Stimulated activated naive CD8-positive, alpha-beta T cell treated with anti-CD3 and anti-CD28 coated beads, Interleukin-15, Interleukin-2, amounts not matched to agents 100 ng/mL and 50 ng/mL, for 24 hours (primary cell): ENCODE data around the gene AKAP1.

Experiments used
- H3K27ac Mint-ChIP-seq: one replicate; pipeline ENCODE4 v1.8.0; 2021; ENCODE audit warnings: mild to moderate bottlenecking, mixed read lengths
- H3K27me3 Mint-ChIP-seq: one replicate; pipeline ENCODE4 v1.8.0; 2021; ENCODE audit warnings: mixed read lengths
- H3K36me3 Mint-ChIP-seq: one replicate; pipeline ENCODE4 v1.8.0; 2021; ENCODE audit warnings: low read depth, mixed read lengths
- H3K4me1 Mint-ChIP-seq: one replicate; pipeline ENCODE4 v1.8.0; 2021; ENCODE audit warnings: low read depth, mixed read lengths
- H3K4me3 Mint-ChIP-seq: one replicate; pipeline ENCODE4 v1.8.0; 2021; ENCODE audit warnings: mild to moderate bottlenecking, mixed read lengths
- H3K9me3 Mint-ChIP-seq: one replicate; pipeline ENCODE4 v1.8.0; 2021; ENCODE audit warnings: mixed read lengths

The AKAP1 gene

GRCh38 chr17:57140316-57140715, 55.3 kb downstream of the AKAP1 start:
- H3K36me3 Mint-ChIP-seq, result no peaks in the 10 kb centered on the region
- no peak overlapping the region for H3K27ac Mint-ChIP-seq
- H3K4me1 Mint-ChIP-seq, result peaks cover 12% of the 10 kb centered on the region
- no peak overlapping the region for H3K4me3 Mint-ChIP-seq
- no peaks in the 10 kb centered on the region for H3K9me3 Mint-ChIP-seq
- no peaks in the 10 kb centered on the region for H3K27me3 Mint-ChIP-seq

GRCh38 chr17:57142925-57143324, 57.9 kb downstream of the AKAP1 start:
- H3K9me3 Mint-ChIP-seq, result no peaks in the 10 kb centered on the region
- H3K27me3 Mint-ChIP-seq, result no peaks in the 10 kb centered on the region
- no peaks in the 10 kb centered on the region for H3K4me1 Mint-ChIP-seq
- no peak overlapping the region for H3K4me3 Mint-ChIP-seq
- no peak overlapping the region for H3K27ac Mint-ChIP-seq
- no peaks in the 10 kb centered on the region for H3K36me3 Mint-ChIP-seq

GRCh38 chr17:57143361-57143760, 58.3 kb downstream of the AKAP1 start:
- Mint-ChIP-seq H3K9me3 (no peaks in the 10 kb centered on the region), H3K27me3 (no peaks in the 10 kb centered on the region), H3K36me3 (no peaks in the 10 kb centered on the region), H3K4me3 (no peak overlapping the region), H3K27ac (no peak overlapping the region), H3K4me1 (no peaks in the 10 kb centered on the region)

- Mint-ChIP-seq H3K4me1 (no peaks in the 10 kb centered on the region), H3K27ac (no peak overlapping the region), H3K9me3 (no peaks in the 10 kb centered on the region), H3K36me3 (no peaks in the 10 kb centered on the region), H3K4me3 (no peak overlapping the region), H3K27me3 (peaks cover under 1% of the 10 kb centered on the region)
Observed at GRCh38 chr17:57143919-57144318, 58.9 kb downstream of the AKAP1 start.

DNA sequence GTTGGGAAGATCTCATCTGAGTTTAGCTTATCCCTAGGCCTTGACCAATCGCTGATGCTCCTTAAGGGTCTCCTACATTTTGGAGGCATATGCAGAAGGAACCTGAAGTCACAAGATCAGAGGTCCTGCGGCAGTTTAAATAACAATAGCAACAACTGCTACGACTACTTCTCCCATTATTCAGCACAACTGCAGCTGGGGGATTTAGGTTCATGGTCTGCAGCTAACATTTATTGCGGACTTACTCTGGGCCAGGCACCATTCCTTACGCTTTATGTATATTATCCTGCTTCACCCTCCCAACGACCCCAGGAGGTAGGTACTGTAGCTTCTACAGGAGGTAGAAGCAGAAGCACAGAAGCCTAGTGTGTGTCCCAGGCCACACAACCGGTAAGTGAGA, 59.5 kb downstream of the AKAP1 start:
- Mint-ChIP-seq H3K4me3 (no peak overlapping the region), H3K4me1 (no peaks in the 10 kb centered on the region), H3K27ac (no peak overlapping the region), H3K36me3 (no peaks in the 10 kb centered on the region), H3K9me3 (no peaks in the 10 kb centered on the region), H3K27me3 (peaks cover 3% of the 10 kb centered on the region)

DNA sequence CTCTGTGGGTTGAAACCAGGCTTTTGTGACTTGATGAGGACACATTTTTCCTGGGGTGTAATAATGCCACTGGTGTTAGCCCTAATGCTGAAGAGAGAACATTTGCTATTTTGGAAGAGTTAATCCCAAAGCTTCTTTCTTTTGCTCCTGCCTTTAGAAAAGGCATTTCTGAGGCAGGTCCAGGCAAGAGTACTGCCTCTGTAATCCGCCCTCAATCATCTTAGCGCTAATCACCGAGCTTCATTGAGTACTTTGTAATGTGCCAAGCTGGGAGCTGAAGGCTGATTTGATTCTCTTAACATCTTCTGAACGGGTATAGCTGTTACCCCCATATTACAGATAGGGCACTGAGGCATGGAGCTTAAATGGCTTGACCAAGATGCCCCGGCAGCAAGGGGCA, 60.3 kb downstream of the AKAP1 start:
- no peaks in the 10 kb centered on the region for H3K36me3 Mint-ChIP-seq
- no peak overlapping the region for H3K4me3 Mint-ChIP-seq
- H3K27me3 Mint-ChIP-seq, result peaks cover 3% of the 10 kb centered on the region
- no peaks in the 10 kb centered on the region for H3K9me3 Mint-ChIP-seq
- H3K27ac Mint-ChIP-seq, result no peak overlapping the region
- no peaks in the 10 kb centered on the region for H3K4me1 Mint-ChIP-seq

GRCh38 chr17:57146273-57146672, 61.2 kb downstream of the AKAP1 start:
- H3K27me3 Mint-ChIP-seq, result peaks cover 3% of the 10 kb centered on the region
- H3K4me3 Mint-ChIP-seq, result no peak overlapping the region
- no peaks in the 10 kb centered on the region for H3K36me3 Mint-ChIP-seq
- no peak overlapping the region for H3K27ac Mint-ChIP-seq
- H3K4me1 Mint-ChIP-seq, result no peaks in the 10 kb centered on the region
- no peaks in the 10 kb centered on the region for H3K9me3 Mint-ChIP-seq

DNA sequence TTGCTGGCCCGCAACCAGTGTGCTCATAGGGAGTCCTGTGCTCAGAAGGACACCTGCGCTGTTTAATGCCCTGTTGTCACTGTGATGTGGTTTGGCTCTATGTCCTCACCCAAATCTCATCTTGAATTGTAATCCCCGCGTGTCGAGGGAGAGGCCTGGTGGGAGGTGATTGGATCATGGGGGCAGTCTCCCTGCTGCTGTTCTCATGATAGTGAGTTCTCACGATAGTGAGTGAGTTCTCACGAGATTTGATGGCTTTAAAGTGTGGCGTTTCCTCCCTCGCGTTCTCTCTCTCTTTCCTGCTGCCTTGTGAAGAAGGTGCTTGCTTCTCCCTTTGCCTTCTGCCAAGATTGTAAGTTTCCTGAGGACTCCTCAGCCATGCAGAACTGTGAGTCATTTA, 66.8 kb downstream of the AKAP1 start:
- Mint-ChIP-seq H3K36me3 (no peaks in the 10 kb centered on the region), H3K9me3 (no peaks in the 10 kb centered on the region), H3K27ac (no peak overlapping the region), H3K4me3 (no peak overlapping the region), H3K27me3 (peaks cover 7% of the 10 kb centered on the region), H3K4me1 (no peaks in the 10 kb centered on the region)

- H3K36me3 Mint-ChIP-seq, result no peaks in the 10 kb centered on the region
- no peak overlapping the region for H3K27ac Mint-ChIP-seq
- H3K4me3 Mint-ChIP-seq, result no peak overlapping the region
- no peaks in the 10 kb centered on the region for H3K9me3 Mint-ChIP-seq
- peaks cover 7% of the 10 kb centered on the region for H3K27me3 Mint-ChIP-seq
- no peaks in the 10 kb centered on the region for H3K4me1 Mint-ChIP-seq
Observed at GRCh38 chr17:57152967-57153528, 68.0 kb downstream of the AKAP1 start.

- no peaks in the 10 kb centered on the region for H3K4me1 Mint-ChIP-seq
- no peak overlapping the region for H3K4me3 Mint-ChIP-seq
- no peaks in the 10 kb centered on the region for H3K36me3 Mint-ChIP-seq
- H3K9me3 Mint-ChIP-seq, result no peaks in the 10 kb centered on the region
- peaks cover 5% of the 10 kb centered on the region for H3K27me3 Mint-ChIP-seq
- no peak overlapping the region for H3K27ac Mint-ChIP-seq
Observed at GRCh38 chr17:57154921-57155320, 69.9 kb downstream of the AKAP1 start.

DNA sequence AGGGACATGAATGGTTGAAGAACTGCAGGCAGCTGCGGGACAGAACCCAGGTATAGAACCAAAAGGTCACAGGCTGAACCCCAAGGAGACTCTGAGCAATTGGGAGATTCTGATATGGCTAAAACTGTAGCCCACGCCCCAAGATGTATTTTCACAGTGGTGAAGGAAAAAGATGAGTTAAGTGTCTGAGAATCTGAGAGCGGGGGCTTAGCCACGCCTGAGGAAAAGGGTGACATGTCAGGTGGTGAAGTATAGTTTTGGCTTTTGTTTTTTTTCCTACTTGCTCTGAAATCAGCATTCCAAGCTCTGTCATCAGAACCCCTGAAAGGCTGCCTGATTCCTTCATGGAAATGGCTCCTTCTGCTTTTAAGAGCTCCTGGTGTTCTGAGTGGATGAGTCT, 73.3 kb downstream of the AKAP1 start:
- no peak overlapping the region for H3K4me3 Mint-ChIP-seq
- H3K27me3 Mint-ChIP-seq, result peaks cover 2% of the 10 kb centered on the region
- H3K27ac Mint-ChIP-seq, result no peak overlapping the region
- no peaks in the 10 kb centered on the region for H3K4me1 Mint-ChIP-seq
- H3K36me3 Mint-ChIP-seq, result no peaks in the 10 kb centered on the region
- peaks cover 3% of the 10 kb centered on the region for H3K9me3 Mint-ChIP-seq

- Mint-ChIP-seq H3K4me1 (no peaks in the 10 kb centered on the region), H3K27ac (no peak overlapping the region), H3K9me3 (peaks cover 3% of the 10 kb centered on the region), H3K4me3 (no peak overlapping the region), H3K36me3 (no peaks in the 10 kb centered on the region), H3K27me3 (peaks cover 2% of the 10 kb centered on the region)
Observed at GRCh38 chr17:57158795-57159194, 73.7 kb downstream of the AKAP1 start.

- H3K4me3 Mint-ChIP-seq, result no peak overlapping the region
- no peaks in the 10 kb centered on the region for H3K36me3 Mint-ChIP-seq
- peaks cover 3% of the 10 kb centered on the region for H3K9me3 Mint-ChIP-seq
- H3K4me1 Mint-ChIP-seq, result no peaks in the 10 kb centered on the region
- peaks cover 2% of the 10 kb centered on the region for H3K27me3 Mint-ChIP-seq
- no peak overlapping the region for H3K27ac Mint-ChIP-seq
Observed at GRCh38 chr17:57160624-57161023, 75.6 kb downstream of the AKAP1 start.

GRCh38 chr17:57164814-57165213, 79.8 kb downstream of the AKAP1 start:
- Mint-ChIP-seq H3K27ac (no peak overlapping the region), H3K4me3 (no peak overlapping the region)

GRCh38 chr17:57165754-57166153, 80.7 kb downstream of the AKAP1 start:
- Mint-ChIP-seq H3K4me1 (no peaks in the 10 kb centered on the region), H3K4me3 (no peak overlapping the region), H3K9me3 (peaks cover 6% of the 10 kb centered on the region), H3K27ac (no peak overlapping the region), H3K27me3 (peaks cover 8% of the 10 kb centered on the region), H3K36me3 (no peaks in the 10 kb centered on the region)

More at GRCh38 chr17:57164814-57165213, 79.8 kb downstream of the AKAP1 start:
- Mint-ChIP-seq H3K4me1 (no peaks in the 10 kb centered on the region), H3K36me3 (no peaks in the 10 kb centered on the region), H3K27me3 (peaks cover 8% of the 10 kb centered on the region), H3K9me3 (peaks cover 9% of the 10 kb centered on the region)

DNA sequence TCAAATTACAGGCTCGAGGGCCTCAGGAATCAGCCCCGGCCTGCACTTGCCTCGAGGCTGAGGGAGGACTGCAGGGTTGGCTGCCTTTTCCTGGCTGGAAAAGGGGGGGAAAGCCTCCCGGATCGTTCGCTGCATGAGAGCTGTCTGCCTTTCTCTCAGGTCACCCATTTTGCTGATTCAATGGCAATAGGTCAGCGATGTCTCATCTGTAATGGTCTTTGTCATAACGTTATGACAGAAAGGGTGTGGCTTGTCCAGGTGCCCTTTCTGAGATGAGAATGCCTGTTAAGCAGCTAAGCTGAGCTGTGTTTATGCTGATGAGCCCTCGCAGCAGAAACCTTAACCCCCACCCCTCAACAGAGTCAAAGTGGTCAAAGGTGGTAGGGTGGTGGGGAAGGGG, 81.8 kb downstream of the AKAP1 start:
- Mint-ChIP-seq H3K4me1 (no peaks in the 10 kb centered on the region), H3K4me3 (no peak overlapping the region), H3K9me3 (peaks cover 6% of the 10 kb centered on the region), H3K36me3 (no peaks in the 10 kb centered on the region), H3K27ac (no peak overlapping the region), H3K27me3 (peaks cover 12% of the 10 kb centered on the region)
